Fibroblast of villous mesenchyme (primary cell): ENCODE data around the gene MRFAP1L1. TPM values are rescaled to one million over a fixed set of nuclear protein-coding genes. Genes with fewer than 3 reads are reported as not detected.
"Not testable (repeated sequence)": the region's sequence is repeated elsewhere in the genome, so short reads cannot be mapped to it uniquely, and the experiment has no call there.

Source experiments
- DNase-seq: peaks from one replicate; pipeline ENCODE4 v3.0.0-alpha.2; 2010; ENCODE audit warnings: low read depth
- H3K4me3 ChIP-seq: 2 replicates; pipeline ENCODE4 v1.5.1; 2011; ENCODE audit warnings: low read depth, mild to moderate bottlenecking, low read length
- CTCF ChIP-seq: IDR thresholded peaks from 2 replicates; pipeline ENCODE4 v1.5.1; 2012; ENCODE audit warnings: low read depth, mild to moderate bottlenecking, low read length; ENCODE audit not compliant: insufficient read depth
- total RNA-seq: library from RNA; depleted of rRNA; stranded (reverse); fragments of >200 nt; gene quantifications from 2 replicates; pipeline ENCODE4 v1.2.3, GENCODE V29; 2012

MRFAP1L1 gene
- total RNA-seq: 34.1 and 42.7 TPM in 2 replicates

GRCh38 chr4:6709230-6710114, at the start of gene MRFAP1L1:
TSS of gene MRFAP1L1 (minus strand) at chr4:6709865. CDS start at chr4:6709629, 236 bp downstream.
- DNase-seq: peak; percentile 99
- no peak for TF ChIP-seq CTCF
- peak within 1 kb of the TSS; percentile 88 for H3K4me3 ChIP-seq

GRCh38 chr4:6758728-6759127, 49.1 kb upstream of the MRFAP1L1 start:
- no peak for DNase-seq
- no peak for TF ChIP-seq CTCF
- no peak overlapping the region for H3K4me3 ChIP-seq

- DNase-seq, H3K4me3 ChIP-seq: not testable (repeated sequence)
Measured at GRCh38 chr4:6756345-6756744, 46.7 kb upstream of the MRFAP1L1 start.

GRCh38 chr4:6755088-6755753, 45.6 kb upstream of the MRFAP1L1 start:
- DNase-seq: no peak
- TF ChIP-seq CTCF: no peak
- H3K4me3 ChIP-seq: no peak overlapping the region

- no peak for TF ChIP-seq CTCF
- no peak overlapping the region for H3K4me3 ChIP-seq
- DNase-seq: no peak
Measured at GRCh38 chr4:6754481-6755087, 44.9 kb upstream of the MRFAP1L1 start.

GRCh38 chr4:6753891-6754290, 44.2 kb upstream of the MRFAP1L1 start:
- H3K4me3 ChIP-seq: no peak overlapping the region
- no peak for TF ChIP-seq CTCF
- DNase-seq: no peak

GRCh38 chr4:6753103-6753560, 43.5 kb upstream of the MRFAP1L1 start:
- no peak for DNase-seq
- no peak overlapping the region for H3K4me3 ChIP-seq
- TF ChIP-seq CTCF: no peak
